SK-N-SH (cell line): ENCODE measurements around the gene KIF21B. TPM values are rescaled to one million over a fixed set of nuclear protein-coding genes. Genes with fewer than 3 reads are reported as not detected.
"Not testable (repeated sequence)": the region's sequence is repeated elsewhere in the genome, so short reads cannot be mapped to it uniquely, and the experiment has no call there.

Experiments used
- CTCF ChIA-PET: fragments of 300-600, 350-600 bp; formaldehyde crosslinking; extraction: SDS; loops from one replicate; lab custom pipeline; 2021; lab: Yijun Ruan, JAX
- POLR2A ChIA-PET: fragments of 350-600 bp; sonication (Branson Sonifier 250); formaldehyde crosslinking; extraction: SDS; loops from one replicate; lab custom pipeline; 2020; ENCODE audit warnings: antibody characterized with exemption, inconsistent platforms; lab: Yijun Ruan, JAX
- DNase-seq: peaks from one replicate; pipeline ENCODE4 v3.0.0; 2012
- H2AFZ ChIP-seq: fragments of 200-600 bp; sonication (generic); 2 replicates; pipeline ENCODE4 v1.8.1; 2016; ENCODE audit warnings: antibody characterized with exemption, mild to moderate bottlenecking, low read depth
- H3F3A ChIP-seq: fragments of 200-600 bp; sonication (generic); replicated peaks from 2 replicates; pipeline ENCODE3; 2016; ENCODE audit warnings: antibody characterized with exemption, mild to moderate bottlenecking; ENCODE audit not compliant: insufficient read depth
- H3K27ac ChIP-seq, 2 experiments: fragments of 200-500 bp in 1 of 2; fragments of 200-600 bp in 1 of 2; sonication (Bioruptor generic) in 1 of 2; sonication (generic), shearing (Covaris generic) in 1 of 2; 2 replicates each; pipeline versions ENCODE4 v1.5.1 to v1.6.1; 2014 to 2016; ENCODE audit warnings: low read depth in 2 of 2, inconsistent platforms in 1 of 2, low read length in 1 of 2, mild to moderate bottlenecking in 1 of 2, mixed read lengths in 1 of 2
- H3K27me3 ChIP-seq: fragments of 200-600 bp; sonication (generic), shearing (Covaris generic); 2 replicates; pipeline ENCODE4 v1.6.1; 2016; ENCODE audit warnings: mixed run types; ENCODE audit not compliant: insufficient read depth
- H3K36me3 ChIP-seq, 2 experiments: fragments of 200-500 bp in 1 of 2; fragments of 200-600 bp in 1 of 2; sonication (Bioruptor generic) in 1 of 2; sonication (generic) in 1 of 2; replicated peaks in 1 of 2; 2 replicates each; pipeline versions ENCODE3 to v1.5.1; 2014 to 2016; ENCODE audit warnings: low read length in 1 of 2, mild to moderate bottlenecking in 1 of 2; ENCODE audit not compliant: insufficient read depth in 2 of 2, control insufficient read depth in 1 of 2
- H3K4me1 ChIP-seq, 2 experiments: fragments of 200-500 bp in 1 of 2; fragments of 200-600 bp in 1 of 2; sonication (Bioruptor generic) in 1 of 2; sonication (generic), shearing (Covaris generic) in 1 of 2; 2 replicates each; pipeline versions ENCODE4 v1.5.1 to v1.6.1; 2014 to 2016; ENCODE audit warnings: low read depth in 1 of 2, low read length in 1 of 2, mixed run types in 1 of 2; ENCODE audit not compliant: insufficient read depth in 2 of 2, control insufficient read depth in 1 of 2
- H3K4me2 ChIP-seq: fragments of 200-600 bp; sonication (generic), shearing (Covaris generic); 2 replicates; pipeline ENCODE4 v1.6.1; 2017; ENCODE audit warnings: mixed run types
- H3K4me3 ChIP-seq, 2 experiments: fragments of 200-500 bp in 1 of 2; fragments of 200-600 bp in 1 of 2; sonication (Bioruptor generic) in 1 of 2; sonication (generic), shearing (Covaris generic) in 1 of 2; 2 replicates each; pipeline versions ENCODE4 v1.5.1 to v1.8.1; 2014 to 2016; ENCODE audit warnings: low read depth in 2 of 2, inconsistent platforms in 1 of 2, low read length in 1 of 2, mild to moderate bottlenecking in 1 of 2, mixed read lengths in 1 of 2, moderate library complexity in 1 of 2
- H3K79me2 ChIP-seq: fragments of 200-600 bp; sonication (generic); 2 replicates; pipeline ENCODE4 v1.8.1; 2017; ENCODE audit warnings: mild to moderate bottlenecking; ENCODE audit not compliant: insufficient read depth
- H3K9ac ChIP-seq: fragments of 200-600 bp; sonication (generic); 2 replicates; pipeline ENCODE4 v1.6.1; 2017; ENCODE audit warnings: mixed run types
- H3K9me2 ChIP-seq: fragments of 200-600 bp; sonication (generic); 2 replicates; pipeline ENCODE4 v1.6.1; 2017; ENCODE audit warnings: mixed run types
- H3K9me3 ChIP-seq: fragments of 200-600 bp; sonication (generic); 2 replicates; pipeline ENCODE4 v1.6.1; 2017; ENCODE audit warnings: mixed run types, mild to moderate bottlenecking, moderate library complexity
- H4K20me1 ChIP-seq: fragments of 200-600 bp; sonication (generic); 2 replicates; pipeline ENCODE4 v1.6.1; 2017; ENCODE audit warnings: mild to moderate bottlenecking, mixed run types; ENCODE audit not compliant: insufficient read depth
- EP300 ChIP-seq, 2 experiments: IDR thresholded peaks; 2 replicates each; pipeline versions ENCODE4 v1.4.0 to v1.6.1; 2012; ENCODE audit warnings: borderline replicate concordance in 1 of 2, low read depth in 1 of 2, low read length in 1 of 2
- EZH2phosphoT487 ChIP-seq: fragments of 200-600 bp; sonication (generic); IDR thresholded peaks from 2 replicates; pipeline ENCODE4 v1.6.1; 2017; ENCODE audit warnings: low read depth, mixed run types, mild to moderate bottlenecking, antibody characterized with exemption, moderate library complexity, borderline replicate concordance
- FOXM1 ChIP-seq: IDR thresholded peaks from 2 replicates; pipeline ENCODE4 v1.4.0; 2012; ENCODE audit warnings: low read depth, mild to moderate bottlenecking
- IRF3 ChIP-seq: fragments of 150-350 bp; IDR thresholded peaks from 2 replicates; pipeline ENCODE4 v1.6.1; 2016; ENCODE audit warnings: mild to moderate bottlenecking, low read depth, low read length
- MEF2A ChIP-seq: IDR thresholded peaks from 2 replicates; pipeline ENCODE4 v1.4.0; 2012; ENCODE audit warnings: low read depth, borderline replicate concordance
- NRF1 ChIP-seq: IDR thresholded peaks from 2 replicates; pipeline ENCODE4 v1.6.1; 2012; ENCODE audit warnings: low read depth, mild to moderate bottlenecking, low read length
- PBX3 ChIP-seq: IDR thresholded peaks from 2 replicates; pipeline ENCODE4; 2012
- POLR2AphosphoS5 ChIP-seq: IDR thresholded peaks from 2 replicates; pipeline ENCODE4 v1.6.1; 2012; ENCODE audit warnings: low read depth, low read length
- RAD21 ChIP-seq: IDR thresholded peaks from 2 replicates; pipeline ENCODE4 v1.6.1; 2012; ENCODE audit warnings: mild to moderate bottlenecking, low read length
- RFX5 ChIP-seq: IDR thresholded peaks from 2 replicates; pipeline ENCODE4 v1.6.1; 2012; ENCODE audit warnings: mild to moderate bottlenecking, improper control_type of control experiment, low read length
- RXRA ChIP-seq: IDR thresholded peaks from 2 replicates; pipeline ENCODE4 v1.4.0; 2012; ENCODE audit warnings: low read depth, mild to moderate bottlenecking, borderline replicate concordance
- SIN3A ChIP-seq: IDR thresholded peaks from 2 replicates; pipeline ENCODE4 v1.6.1; 2012; ENCODE audit warnings: low read depth, mild to moderate bottlenecking, low read length, moderate library complexity, borderline replicate concordance
- WGBS: methylation state at CpG from one replicate; pipeline ENCODE4 v1.1.6; 2017; ENCODE audit warnings: low lambda C conversion rate; 5-methylcytosine and 5-hydroxymethylcytosine counted together
- polyA plus RNA-seq, 3 experiments: library from polyadenylated mRNA; depleted of rRNA; stranded (reverse); fragments of >200 nt; gene quantifications; 2 replicates each; pipeline ENCODE4 v1.2.3, GENCODE V29; 2012
- TF ChIP-seq, protein P1 (sequence below): IDR thresholded peaks from 2 replicates; pipeline ENCODE4 v1.4.0; 2012; ENCODE audit warnings: low read depth, borderline replicate concordance

KIF21B gene
- polyA plus RNA-seq, 1 of the 3 experiments (the other 2 are of a cell fraction): 0.26 TPM

- CTCF ChIA-PET: interaction anchor here (1.0 to 1.7 kb wide), 3 partner anchors 10 to 404 kb away, joined by 4 to 12 read pairs (median 4); no protein-coding TSS in a partner anchor
- Histone ChIP-seq H3K4me1 (no peaks in the 10 kb centered on the region), H3K9me2 (no peaks in the 10 kb centered on the region), H3K4me3 (no peak overlapping the region), H3K9me3 (no peaks in the 10 kb centered on the region), H3K36me3 (no peaks in the 10 kb centered on the region), H3K27ac (no peak overlapping the region), H3K9ac (no peak overlapping the region), H3K27me3 (no peaks in the 10 kb centered on the region), H3K4me2 (no peak overlapping the region), H3K79me2 (no peaks in the 10 kb centered on the region), H4K20me1 (no peaks in the 10 kb centered on the region), H3F3A (no peaks in the 10 kb centered on the region), H2AFZ (no peak overlapping the region)
- 76% methylated on average over 4 of the region's 4 CpGs for WGBS
- no peak for DNase-seq
- no peak for TF ChIP-seq PBX3
- no peak for TF ChIP-seq RFX5
- no peak for TF ChIP-seq EP300 (IDR thresholded peaks at IDR 0.05; ENCODE audit: borderline replicate concordance in 1 of 2, low read depth in 1 of 2, low read length in 1 of 2)
- TF ChIP-seq NRF1: no peak
- TF ChIP-seq SIN3A: no peak
- TF ChIP-seq EZH2phosphoT487: no peak
- no peak for TF ChIP-seq RAD21
- TF ChIP-seq MEF2A: no peak
- no peak for TF ChIP-seq RXRA
- TF ChIP-seq, protein P1, sequence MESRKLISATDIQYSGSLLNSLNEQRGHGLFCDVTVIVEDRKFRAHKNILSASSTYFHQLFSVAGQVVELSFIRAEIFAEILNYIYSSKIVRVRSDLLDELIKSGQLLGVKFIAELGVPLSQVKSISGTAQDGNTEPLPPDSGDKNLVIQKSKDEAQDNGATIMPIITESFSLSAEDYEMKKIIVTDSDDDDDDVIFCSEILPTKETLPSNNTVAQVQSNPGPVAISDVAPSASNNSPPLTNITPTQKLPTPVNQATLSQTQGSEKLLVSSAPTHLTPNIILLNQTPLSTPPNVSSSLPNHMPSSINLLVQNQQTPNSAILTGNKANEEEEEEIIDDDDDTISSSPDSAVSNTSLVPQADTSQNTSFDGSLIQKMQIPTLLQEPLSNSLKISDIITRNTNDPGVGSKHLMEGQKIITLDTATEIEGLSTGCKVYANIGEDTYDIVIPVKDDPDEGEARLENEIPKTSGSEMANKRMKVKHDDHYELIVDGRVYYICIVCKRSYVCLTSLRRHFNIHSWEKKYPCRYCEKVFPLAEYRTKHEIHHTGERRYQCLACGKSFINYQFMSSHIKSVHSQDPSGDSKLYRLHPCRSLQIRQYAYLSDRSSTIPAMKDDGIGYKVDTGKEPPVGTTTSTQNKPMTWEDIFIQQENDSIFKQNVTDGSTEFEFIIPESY: no peak
- no peak for TF ChIP-seq POLR2AphosphoS5
- TF ChIP-seq FOXM1: no peak
- TF ChIP-seq IRF3: no peak
- POLR2A ChIA-PET: no interaction called here
These were observed 60.9 kb downstream of the KIF21B start for GRCh38 chr1:200962631-200963030.

DNA sequence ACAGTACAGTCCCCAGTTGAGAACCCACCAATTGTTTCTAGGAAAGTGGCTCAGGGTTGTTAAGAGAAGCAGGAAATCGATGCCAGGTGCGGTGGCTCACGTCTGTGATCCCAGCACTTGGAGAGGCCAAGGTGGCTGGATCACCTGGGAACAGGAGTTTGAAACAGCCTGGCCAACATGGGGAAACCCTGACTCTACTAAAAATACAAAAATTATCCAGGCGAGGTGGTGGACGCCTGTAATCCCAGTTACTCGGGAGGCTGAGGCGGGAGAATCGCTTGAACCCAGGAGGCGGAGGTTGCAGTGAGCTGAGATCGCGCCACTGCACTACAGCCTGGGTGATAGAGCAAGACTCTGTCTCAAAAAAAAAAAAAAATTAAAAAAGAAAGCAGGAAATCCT lies 61.4 kb downstream of the KIF21B start:
- H3K36me3 ChIP-seq, DNase-seq, H4K20me1 ChIP-seq, H3K4me3 ChIP-seq, H3K79me2 ChIP-seq, H3K9me3 ChIP-seq, H3K4me1 ChIP-seq, H3K9ac ChIP-seq, H3K9me2 ChIP-seq, H3K27ac ChIP-seq, H2AFZ ChIP-seq, H3K27me3 ChIP-seq, H3F3A ChIP-seq, POLR2A ChIA-PET, H3K4me2 ChIP-seq: not testable (repeated sequence)
- WGBS: 90% methylated on average over 11 of the region's 11 CpGs
- CTCF ChIA-PET: interaction anchor here (1.0 to 8.0 kb wide), 4 partner anchors 9 to 403 kb away, joined by 4 to 44 read pairs (median 8); no protein-coding TSS in a partner anchor
